WERI-Rb-1 (cell line): ENCODE data around the gene APBA2.

Experiments used
- DNase-seq: peaks from one replicate; pipeline ENCODE4 v3.0.0-alpha.2; 2020
- H3K27ac ChIP-seq: fragments of 250-450 bp; sonication (Bioruptor Pico); 2 replicates; pipeline ENCODE4 v1.5.1; 2020; ENCODE audit warnings: mild to moderate bottlenecking, moderate library complexity
- H3K27me3 ChIP-seq: fragments of 250-450 bp; sonication (Bioruptor Pico); 2 replicates; pipeline ENCODE4 v1.5.1; 2021; ENCODE audit warnings: mild to moderate bottlenecking, low read depth, moderate library complexity; ENCODE audit not compliant: insufficient read depth, severe bottlenecking
- H3K36me3 ChIP-seq: fragments of 250-450 bp; sonication (Bioruptor Pico); 2 replicates; pipeline ENCODE4 v1.5.1; 2020; ENCODE audit warnings: mild to moderate bottlenecking, moderate library complexity
- H3K4me3 ChIP-seq: 2 replicates; pipeline ENCODE4 v1.5.1; 2011; ENCODE audit warnings: low read depth, mild to moderate bottlenecking, control low read depth, low read length
- H3K9me3 ChIP-seq: fragments of 250-450 bp; sonication (Bioruptor Pico); 2 replicates; pipeline ENCODE4 v1.5.1; 2021; ENCODE audit warnings: mild to moderate bottlenecking, moderate library complexity; ENCODE audit not compliant: severe bottlenecking
- CTCF ChIP-seq: IDR thresholded peaks from 2 replicates; pipeline ENCODE4 v1.5.1; 2011; ENCODE audit warnings: low read depth, mild to moderate bottlenecking, control low read depth, inconsistent platforms, low read length

APBA2 gene

GRCh38 chr15:28927043-28927442 lies 41.3 kb downstream of the APBA2 start:
- Histone ChIP-seq H3K4me3 (no peak overlapping the region), H3K27ac (no peak overlapping the region), H3K9me3 (no peaks in the 10 kb centered on the region), H3K27me3 (no peaks in the 10 kb centered on the region), H3K36me3 (peaks cover 6% of the 10 kb centered on the region; the same call in 1 of the 2 replicates)
- no peak for TF ChIP-seq CTCF
- no peak for DNase-seq

GRCh38 chr15:28929200-28929599 lies 43.4 kb downstream of the APBA2 start:
- H3K9me3 ChIP-seq, result no peaks in the 10 kb centered on the region
- no peak for DNase-seq
- H3K27ac ChIP-seq, result no peak overlapping the region
- H3K4me3 ChIP-seq, result no peak overlapping the region
- no peaks in the 10 kb centered on the region for H3K36me3 ChIP-seq
- H3K27me3 ChIP-seq, result no peaks in the 10 kb centered on the region
- no peak for TF ChIP-seq CTCF

- H3K36me3 ChIP-seq, result no peaks in the 10 kb centered on the region
- H3K27me3 ChIP-seq, result no peaks in the 10 kb centered on the region
- H3K27ac ChIP-seq, result no peak overlapping the region
- TF ChIP-seq CTCF, result no peak
- no peak overlapping the region for H3K4me3 ChIP-seq
- no peaks in the 10 kb centered on the region for H3K9me3 ChIP-seq
- DNase-seq, result no peak
Observed at GRCh38 chr15:28930011-28930410, 44.2 kb downstream of the APBA2 start.

GRCh38 chr15:28930476-28931291 lies 44.9 kb downstream of the APBA2 start:
- no peak overlapping the region for H3K4me3 ChIP-seq

GRCh38 chr15:28931828-28932227 lies 46.1 kb downstream of the APBA2 start:
- no peak for DNase-seq
- Histone ChIP-seq H3K4me3 (no peak overlapping the region), H3K9me3 (no peaks in the 10 kb centered on the region), H3K36me3 (no peaks in the 10 kb centered on the region), H3K27ac (no peak overlapping the region), H3K27me3 (no peaks in the 10 kb centered on the region)
- TF ChIP-seq CTCF, result no peak

More at GRCh38 chr15:28930476-28931291, 44.9 kb downstream of the APBA2 start:
- TF ChIP-seq CTCF, result no peak
- Histone ChIP-seq H3K27me3 (no peaks in the 10 kb centered on the region), H3K36me3 (no peaks in the 10 kb centered on the region), H3K27ac (no peak overlapping the region), H3K9me3 (no peaks in the 10 kb centered on the region)
- DNase-seq, result no peak

- no peak overlapping the region for H3K27ac ChIP-seq
- no peaks in the 10 kb centered on the region for H3K36me3 ChIP-seq
- H3K27me3 ChIP-seq, result no peaks in the 10 kb centered on the region
- DNase-seq, result no peak
- H3K9me3 ChIP-seq, result no peaks in the 10 kb centered on the region
- H3K4me3 ChIP-seq, result no peak overlapping the region
- TF ChIP-seq CTCF, result no peak
Observed at GRCh38 chr15:28932361-28932760, 46.6 kb downstream of the APBA2 start.
